ENCODE results near the gene RNASE8.

Gene RNASE8

GRCh38 chr14:21054123-21054767 is 3.4 kb upstream of the RNASE8 start:
- no peak for DNase-seq

GRCh38 chr14:21054768-21055145 is 2.9 kb upstream of the RNASE8 start:
- DNase-seq, result no peak

GRCh38 chr14:21055432-21056117 is 2.0 kb upstream of the RNASE8 start:
- no peak for DNase-seq

GRCh38 chr14:21056520-21057163 is 980 bp upstream of the RNASE8 start:
- DNase-seq, result no peak

GRCh38 chr14:21058903-21059302 is 1.3 kb downstream of the RNASE8 start:
- DNase-seq, result no peak

GRCh38 chr14:21059842-21060613 is 2.4 kb downstream of the RNASE8 start:
- DNase-seq, result no peak

GRCh38 chr14:21060614-21061346 is 3.2 kb downstream of the RNASE8 start:
- DNase-seq, result no peak

GRCh38 chr14:21061347-21061668 is 3.7 kb downstream of the RNASE8 start:
- DNase-seq, result no peak

GRCh38 chr14:21063479-21063878 is 5.9 kb downstream of the RNASE8 start:
- no peak for DNase-seq

- no peak for DNase-seq
Observed at GRCh38 chr14:21066882-21067502, 9.4 kb downstream of the RNASE8 start.

GRCh38 chr14:21068521-21069387 is 11.1 kb downstream of the RNASE8 start:
- no peak for DNase-seq

- DNase-seq, result no peak
Observed at GRCh38 chr14:21069388-21070082, 11.9 kb downstream of the RNASE8 start.

GRCh38 chr14:21070083-21070609 is 12.5 kb downstream of the RNASE8 start, which contains the start of gene ARHGEF40:
ARHGEF40 (plus strand) TSS chr14:21070304; CDS start chr14:21070397, 93 bp downstream.
- DNase-seq, result no peak

- DNase-seq, result no peak
Observed at GRCh38 chr14:21070610-21071224, 13.1 kb downstream of the RNASE8 start.

GRCh38 chr14:21071225-21072030 is 13.8 kb downstream of the RNASE8 start:
- no peak for DNase-seq

- no peak for DNase-seq
Observed at GRCh38 chr14:21072031-21072473, 14.4 kb downstream of the RNASE8 start.

- DNase-seq, result no peak
Observed at GRCh38 chr14:21072781-21073339, 15.2 kb downstream of the RNASE8 start.

GRCh38 chr14:21073921-21074320 is 16.3 kb downstream of the RNASE8 start:
- DNase-seq, result no peak
